Hematopoietic multipotent progenitor cell (in vitro differentiated cells): ENCODE data around the gene AHI1. TPM values are rescaled to one million over a fixed set of nuclear protein-coding genes. Genes with fewer than 3 reads are reported as not detected.
"Not testable (repeated sequence)": the region's sequence is repeated elsewhere in the genome, so short reads cannot be mapped to it uniquely, and the experiment has no call there.

ENCODE experiments used
- DNase-seq, 3 donors: peaks; one replicate each; pipeline ENCODE4 v3.0.0-alpha.2; 2011 to 2015; ENCODE audit warnings: low read depth in 2 of 3, low spot score in 2 of 3
- total RNA-seq: library from RNA; depleted of rRNA; stranded (reverse); fragments of >200 nt; gene quantifications from one replicate; pipeline ENCODE4 v1.2.3, GENCODE V29; 2012

The AHI1 gene
- total RNA-seq, 1 donor, result 7.5 TPM

DNA sequence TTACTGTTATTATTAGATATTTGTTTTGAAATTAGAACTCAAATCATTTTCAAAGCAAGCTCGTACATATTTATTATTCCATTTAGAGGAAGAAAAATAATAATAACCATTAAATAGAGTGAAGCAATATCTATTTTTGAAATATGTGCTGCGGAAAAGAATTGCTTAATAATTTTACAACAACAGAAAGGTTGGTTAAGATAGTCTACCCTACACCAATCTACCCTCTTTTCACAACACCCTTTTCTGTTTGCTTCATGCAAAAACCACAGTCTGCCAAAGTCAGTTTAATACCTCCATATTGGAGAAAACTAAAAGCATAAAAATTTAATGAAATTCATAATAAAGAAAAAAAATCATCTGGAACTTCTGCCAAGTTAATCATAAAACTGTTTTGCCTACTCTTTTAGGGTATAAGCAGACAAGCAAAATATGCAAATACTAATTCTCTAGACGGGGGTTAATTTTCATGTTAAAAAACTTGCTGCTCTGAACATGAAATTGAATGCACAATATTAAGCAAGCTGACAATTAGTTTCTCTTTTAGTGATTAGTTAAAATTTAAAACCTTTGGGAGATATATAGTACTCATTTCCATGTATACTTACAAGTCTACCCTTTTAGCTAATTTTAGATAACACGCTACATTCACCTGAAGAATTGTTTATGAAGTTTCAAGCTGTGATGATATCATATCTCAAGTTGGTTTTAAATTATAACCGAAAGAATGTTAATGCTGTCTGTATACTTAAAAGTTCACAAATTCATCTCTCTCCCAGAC lies 100.2 kb downstream of the AHI1 start:
- DNase-seq, result no peak

DNA sequence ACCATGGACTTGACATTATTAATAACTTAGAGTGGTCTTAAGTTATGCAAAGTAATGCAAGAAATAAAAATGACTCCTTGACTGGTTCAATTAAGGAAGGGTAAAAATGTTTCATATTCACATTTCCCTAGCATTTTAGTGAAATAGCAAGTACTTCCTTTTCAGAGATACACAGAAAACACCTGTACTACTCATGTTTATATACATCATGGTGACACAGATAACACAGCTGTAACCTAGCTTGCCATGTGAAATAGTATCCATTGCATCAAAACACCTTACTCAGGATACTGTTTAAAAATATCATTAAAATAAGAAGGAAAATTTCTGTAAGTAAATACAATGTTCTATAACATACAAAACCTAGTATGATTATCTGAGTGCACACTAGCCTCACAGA lies 102.4 kb downstream of the AHI1 start:
- DNase-seq, result no peak

DNA sequence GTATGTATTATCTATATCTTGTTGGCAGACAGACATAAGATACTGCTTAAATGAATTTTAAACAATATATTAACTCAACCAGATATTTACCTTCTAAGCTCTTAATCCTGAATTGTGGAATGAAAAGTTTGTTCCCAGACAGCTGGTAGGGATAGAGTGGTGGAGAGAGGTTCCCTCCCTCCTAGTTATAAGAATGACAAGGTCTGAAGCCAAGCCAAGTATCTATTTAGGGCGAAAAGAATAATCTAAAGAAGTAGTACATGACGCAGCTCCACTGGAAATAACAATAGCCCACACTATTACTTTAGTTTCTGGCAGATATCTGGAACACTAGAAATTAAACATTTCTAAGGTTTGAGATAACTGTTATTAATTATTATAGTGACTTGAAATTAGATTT lies 104.3 kb downstream of the AHI1 start:
- no peak for DNase-seq

DNA sequence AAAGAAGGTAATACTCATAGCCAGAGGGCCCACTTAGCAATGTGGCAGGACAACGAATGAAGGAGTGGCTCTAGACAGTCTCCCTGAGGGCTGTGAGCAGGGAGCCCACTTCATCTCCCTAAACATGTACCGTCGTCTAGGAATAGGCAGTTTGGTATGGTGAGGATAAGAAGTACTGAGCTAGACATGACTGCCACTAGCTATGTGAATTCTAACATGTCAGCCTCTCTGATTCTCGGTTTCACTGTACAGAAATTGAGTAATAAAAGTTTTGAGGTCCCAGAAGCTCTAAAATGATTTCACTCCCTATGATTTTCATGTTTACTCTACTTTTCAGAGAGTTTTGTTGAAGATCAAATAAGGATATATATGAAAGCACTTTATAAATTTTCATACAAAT lies 107.1 kb downstream of the AHI1 start:
- DNase-seq, result no peak

DNA sequence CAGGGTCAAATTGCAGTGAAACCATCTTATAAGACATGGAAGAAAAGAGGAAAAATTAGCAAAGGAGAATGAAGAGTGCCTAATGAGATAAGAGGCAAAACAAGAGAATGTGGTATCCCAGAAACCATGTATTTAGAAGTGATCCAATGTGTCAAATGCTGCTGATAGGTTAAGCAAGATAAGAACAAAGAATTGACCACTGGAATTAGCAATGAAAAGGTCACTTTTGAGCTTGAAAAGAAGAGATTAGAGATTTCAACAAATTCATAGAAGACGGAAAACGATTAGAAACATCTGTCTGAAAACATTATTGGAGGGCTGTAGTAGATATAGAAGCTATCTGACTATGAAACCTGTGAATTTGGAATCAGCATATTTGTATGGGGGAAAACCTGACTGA lies 112.2 kb downstream of the AHI1 start:
- DNase-seq, result no peak

DNA sequence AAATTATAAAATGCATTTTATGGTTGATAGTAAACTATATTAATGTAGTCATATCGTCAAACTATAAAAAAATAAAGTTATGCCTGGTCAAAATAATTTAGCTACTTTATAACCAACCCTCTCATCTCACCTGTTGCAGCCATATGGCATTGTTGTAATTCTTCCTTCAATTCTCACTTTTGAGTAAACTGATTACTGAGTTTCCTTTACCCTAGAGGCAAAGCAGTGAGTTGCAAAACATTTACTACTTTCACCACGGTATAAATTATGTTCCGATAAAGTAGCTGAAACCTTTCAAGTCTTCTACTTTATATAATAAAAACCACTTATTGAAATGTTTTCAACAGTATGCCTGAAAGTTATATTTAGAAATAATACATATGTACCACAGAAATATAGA lies 113.8 kb downstream of the AHI1 start:
- no peak for DNase-seq

DNA sequence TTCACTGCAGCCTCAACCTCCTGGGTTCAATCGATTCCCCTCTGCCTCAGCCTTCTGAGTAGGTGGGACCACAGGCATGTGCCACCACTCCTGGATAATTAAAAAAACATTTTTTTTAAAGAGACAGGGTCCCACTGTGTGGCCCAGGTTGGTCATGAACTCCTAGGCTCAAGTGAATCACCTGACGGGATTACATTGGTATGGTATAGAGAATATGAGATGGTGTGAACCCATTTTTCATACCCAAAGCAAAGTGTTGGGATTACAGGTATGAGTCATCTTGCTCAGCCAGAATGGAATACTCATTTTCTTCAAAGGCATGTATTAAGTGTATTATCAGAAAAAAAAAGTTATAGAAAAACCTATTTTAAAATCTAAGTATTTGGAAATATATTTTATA lies 114.2 kb downstream of the AHI1 start:
- no peak for DNase-seq

DNA sequence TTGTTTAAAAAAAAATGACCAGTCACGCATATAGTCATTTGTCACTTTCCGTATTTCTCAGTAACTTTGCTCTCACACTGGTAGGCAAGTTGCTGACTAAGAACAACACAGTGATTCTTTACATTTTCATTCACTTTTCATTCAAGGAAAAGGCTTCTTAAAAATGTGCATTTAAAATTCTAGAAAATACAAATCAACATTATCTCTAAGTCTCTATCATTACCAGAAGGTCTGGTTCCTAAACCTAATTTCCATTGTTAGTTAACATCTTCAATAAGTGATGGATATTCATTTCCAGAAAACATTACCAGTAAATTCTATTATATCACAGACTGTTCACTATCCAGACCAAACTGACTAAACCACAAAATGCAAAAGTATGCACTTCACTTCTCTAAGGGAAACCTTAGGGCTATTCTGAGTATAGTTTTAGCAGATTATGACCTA lies 115.3 kb downstream of the AHI1 start:
- no peak for DNase-seq

DNA sequence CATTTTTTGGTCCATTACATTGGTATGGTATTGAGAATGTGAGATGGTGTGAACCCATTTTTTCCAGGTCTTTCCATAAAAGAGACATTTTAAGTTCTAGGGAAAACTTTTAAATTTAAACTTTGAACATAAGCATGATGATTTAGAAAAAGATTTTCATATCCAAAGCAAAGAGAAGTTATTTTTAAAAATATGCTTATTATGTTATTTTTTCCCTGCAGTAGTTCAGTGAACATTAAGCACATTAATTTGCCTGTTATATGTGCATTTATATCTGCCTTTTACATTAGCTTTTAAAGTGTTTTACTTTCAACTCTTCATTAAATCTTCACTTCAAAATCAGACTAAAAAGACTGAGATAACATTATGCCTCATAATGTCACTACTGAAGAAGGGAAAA lies 116.7 kb downstream of the AHI1 start:
- no peak for DNase-seq

DNA sequence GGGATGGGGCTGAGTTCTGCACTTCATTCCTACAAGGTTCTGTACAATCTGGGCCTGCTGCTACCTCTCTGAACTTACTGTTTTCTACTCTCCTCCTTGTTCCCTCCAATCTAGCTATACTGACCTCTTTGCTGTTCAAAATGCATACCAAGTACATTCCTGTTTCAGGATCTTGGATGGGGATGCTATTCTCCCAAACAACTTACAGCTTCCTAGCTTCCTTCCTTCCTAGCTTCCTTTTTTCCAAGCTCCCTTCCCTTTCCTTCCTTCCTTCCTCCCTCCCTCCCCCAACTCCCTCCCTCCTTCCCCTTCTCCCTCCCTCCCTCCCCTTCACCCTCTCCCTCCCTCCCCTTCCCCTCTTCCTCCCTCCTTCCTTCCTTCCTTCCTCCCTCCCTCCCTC lies 117.9 kb downstream of the AHI1 start:
- no peak for DNase-seq

DNA sequence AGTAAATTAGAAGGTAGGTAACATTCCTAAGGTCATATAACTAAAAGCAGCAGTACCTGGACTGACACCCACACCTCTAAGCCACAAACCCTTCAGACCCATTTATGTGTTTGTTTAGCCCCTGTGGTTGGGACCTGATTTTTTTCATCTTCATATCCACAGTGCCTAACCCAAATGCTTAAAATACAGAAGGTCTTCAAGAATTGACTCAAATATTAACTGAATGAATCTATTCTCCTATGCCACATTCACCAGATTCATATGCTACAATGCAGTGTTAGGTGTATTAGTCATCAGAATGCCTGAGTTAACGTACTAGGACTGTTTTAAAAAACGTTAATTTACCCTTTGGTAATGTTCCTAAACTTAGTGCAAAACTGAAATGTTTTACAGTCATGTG lies 124.8 kb downstream of the AHI1 start:
- DNase-seq, result no peak

DNA sequence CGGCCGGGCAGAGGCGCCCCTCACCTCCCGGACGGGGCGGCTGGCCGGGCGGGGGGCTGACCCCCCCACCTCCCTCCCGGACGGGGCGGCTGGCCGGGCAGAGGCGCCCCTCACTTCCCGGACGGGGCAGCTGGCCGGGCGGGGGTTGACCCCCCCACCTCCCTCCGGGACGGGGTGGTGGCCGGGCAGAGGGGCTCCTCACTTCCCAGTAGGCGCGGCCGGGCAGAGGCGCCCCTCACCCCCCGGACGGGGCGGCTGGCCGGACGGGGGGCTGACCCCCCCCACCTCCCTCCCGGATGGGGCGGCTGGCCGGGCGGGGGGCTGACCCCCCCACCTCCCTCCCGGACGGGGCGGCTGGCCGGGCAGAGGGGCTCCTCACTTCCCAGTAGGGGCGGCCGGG lies 133.9 kb downstream of the AHI1 start:
- DNase-seq, result not testable (repeated sequence)

DNA sequence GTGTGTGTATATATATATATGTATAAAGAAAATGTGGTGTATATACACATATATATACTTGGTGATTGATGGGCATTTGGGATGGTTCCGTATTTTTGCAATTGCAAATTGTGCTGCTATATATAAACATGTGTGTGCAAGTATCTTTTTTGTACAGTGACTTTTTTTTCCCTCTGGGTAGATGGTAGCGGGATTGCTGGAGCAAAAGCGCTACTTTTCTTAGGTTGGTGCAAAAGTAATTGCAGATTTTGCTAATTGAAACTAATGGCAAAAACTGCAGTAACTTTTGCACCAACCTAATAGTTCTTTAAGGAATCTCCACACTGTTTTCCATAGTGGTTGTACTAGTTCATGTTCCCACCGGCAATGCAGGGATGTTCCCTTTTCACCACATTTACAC lies 135.4 kb downstream of the AHI1 start:
- DNase-seq, result no peak

DNA sequence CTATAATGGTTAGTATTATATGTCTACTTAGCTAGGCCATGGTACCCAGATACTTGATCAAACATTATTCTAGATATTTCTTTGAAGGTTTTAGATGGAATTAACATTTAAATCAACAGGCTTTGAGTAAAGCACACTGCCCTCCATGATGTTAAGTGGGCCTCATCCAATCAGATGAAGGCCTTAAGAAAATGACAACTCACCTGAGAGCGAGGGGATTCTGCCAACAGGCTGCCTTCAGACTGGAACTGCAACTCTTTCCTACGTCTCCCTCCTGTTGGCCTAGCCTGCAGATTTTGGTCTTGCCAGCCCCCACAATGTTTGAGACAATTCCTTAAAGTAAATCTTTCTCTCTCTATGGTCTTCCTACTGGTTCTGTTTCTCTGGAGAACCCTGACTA lies 137.3 kb downstream of the AHI1 start:
- DNase-seq, result no peak

DNA sequence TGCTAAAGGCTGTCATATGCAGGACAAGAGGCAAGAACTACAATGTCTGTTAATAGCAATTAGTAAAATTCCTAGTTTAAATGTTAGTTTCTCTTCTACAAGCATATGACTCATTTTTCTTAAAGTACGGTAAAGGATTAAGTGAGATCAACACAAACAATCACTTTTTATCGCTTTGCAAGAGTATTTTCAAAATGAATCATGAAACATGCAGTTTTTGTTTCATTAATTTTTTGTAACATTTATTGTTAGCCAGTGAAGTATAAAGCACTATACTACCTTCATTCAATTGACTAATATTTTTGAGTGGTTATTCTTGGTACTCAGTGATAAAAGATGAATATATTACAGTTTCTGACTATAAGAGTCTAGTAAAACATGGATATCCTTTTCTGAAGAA lies 138.6 kb downstream of the AHI1 start:
- DNase-seq, result no peak

DNA sequence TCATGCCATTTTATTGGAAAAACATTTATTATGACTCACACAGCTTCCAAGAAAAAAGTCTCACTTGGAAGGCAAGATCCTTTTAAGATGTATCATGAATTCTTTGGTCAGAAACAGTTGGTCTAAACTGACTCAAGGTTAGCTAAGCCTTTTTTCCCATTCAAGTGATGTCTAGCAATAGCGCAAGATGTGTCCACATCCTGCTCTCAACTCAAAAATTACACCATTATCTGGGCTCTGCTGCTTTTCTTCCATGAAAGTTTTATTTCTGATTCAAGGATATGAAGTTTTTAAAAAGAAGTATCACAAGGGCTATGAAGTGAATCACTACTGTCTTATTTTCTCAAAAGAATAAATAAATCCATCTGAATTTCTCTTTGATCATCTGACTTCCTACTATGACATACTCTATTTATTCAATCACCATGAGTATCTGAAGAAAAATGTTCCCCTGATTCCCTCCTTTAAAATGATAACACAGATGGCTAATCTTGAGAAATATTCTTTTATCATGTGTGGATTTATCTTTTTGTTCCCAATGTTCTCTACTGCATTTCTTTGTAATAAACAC lies 139.2 kb downstream of the AHI1 start:
- no peak for DNase-seq

DNA sequence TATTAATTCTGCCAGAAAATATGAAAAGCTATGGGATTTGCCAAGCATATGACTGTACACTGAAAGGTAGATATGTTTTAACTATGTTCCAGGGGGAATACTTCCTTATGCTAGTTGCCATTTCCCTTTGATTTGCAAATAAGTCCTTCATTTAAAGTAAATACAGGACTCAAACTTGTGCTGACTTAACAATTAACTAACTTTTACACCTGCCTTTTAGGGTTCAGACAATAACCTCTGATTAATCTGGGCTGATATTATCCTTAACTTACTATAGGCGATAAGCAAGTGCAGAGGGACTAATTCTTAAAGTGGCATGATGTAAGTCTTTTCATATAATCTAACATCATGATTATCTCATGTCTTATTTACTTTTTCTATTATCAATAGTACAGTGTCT lies 143.1 kb downstream of the AHI1 start:
- DNase-seq, result no peak

DNA sequence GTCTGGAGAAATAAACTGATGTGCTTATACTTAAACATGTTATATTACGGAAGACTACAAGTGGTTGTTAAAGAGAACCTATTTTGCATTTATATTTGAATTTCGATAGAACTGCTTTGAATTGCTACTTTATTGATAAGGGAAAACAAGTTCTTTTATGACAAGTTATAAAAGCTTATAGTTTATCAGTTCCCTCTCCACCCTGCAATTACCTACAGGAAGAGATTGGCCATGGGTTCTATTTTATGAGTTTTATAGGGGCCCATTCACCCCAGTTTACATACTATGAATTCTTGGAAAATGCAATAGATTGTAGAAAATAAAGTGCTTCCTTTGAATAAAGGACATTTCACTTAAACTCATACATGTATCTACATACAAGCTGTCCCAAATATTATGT lies 144.4 kb downstream of the AHI1 start:
- no peak for DNase-seq

DNA sequence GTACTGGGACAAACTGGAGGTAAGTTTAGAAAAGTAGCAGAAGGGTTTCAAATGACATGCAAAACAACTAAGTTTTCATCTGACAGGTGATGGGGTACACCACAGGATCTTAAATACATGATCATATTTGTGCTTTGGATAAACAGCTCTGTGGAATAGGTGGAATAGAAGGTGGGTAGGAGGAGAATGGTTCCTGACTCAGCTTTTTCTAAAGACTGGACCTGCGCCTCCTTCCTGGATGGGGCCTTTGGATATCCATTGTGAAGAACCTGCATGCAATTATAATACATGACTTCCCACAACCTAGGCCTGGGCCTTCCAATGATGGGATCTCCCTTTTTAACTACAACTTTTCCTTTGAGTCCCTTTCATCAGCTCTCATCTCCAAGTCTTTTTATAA lies 145.9 kb downstream of the AHI1 start:
- DNase-seq, result no peak

DNA sequence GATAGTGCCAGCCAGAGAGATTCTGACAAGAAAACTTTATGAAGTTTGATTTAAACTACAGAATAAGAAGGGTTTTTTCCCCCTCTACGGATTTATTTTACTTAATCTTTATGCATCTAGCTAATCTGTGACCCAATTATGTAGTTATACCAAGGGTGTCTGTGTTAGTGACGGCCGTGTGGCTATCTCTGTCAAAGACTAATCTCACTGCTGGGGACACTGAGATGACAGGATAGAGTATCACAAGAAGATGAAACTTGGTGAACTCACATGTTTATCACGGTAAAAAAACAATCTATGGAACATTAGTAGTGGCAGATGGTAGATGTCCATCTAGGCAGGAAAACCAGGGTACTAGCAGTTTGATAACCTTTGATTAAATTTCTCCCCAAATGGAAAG lies 149.7 kb downstream of the AHI1 start:
- no peak for DNase-seq

DNA sequence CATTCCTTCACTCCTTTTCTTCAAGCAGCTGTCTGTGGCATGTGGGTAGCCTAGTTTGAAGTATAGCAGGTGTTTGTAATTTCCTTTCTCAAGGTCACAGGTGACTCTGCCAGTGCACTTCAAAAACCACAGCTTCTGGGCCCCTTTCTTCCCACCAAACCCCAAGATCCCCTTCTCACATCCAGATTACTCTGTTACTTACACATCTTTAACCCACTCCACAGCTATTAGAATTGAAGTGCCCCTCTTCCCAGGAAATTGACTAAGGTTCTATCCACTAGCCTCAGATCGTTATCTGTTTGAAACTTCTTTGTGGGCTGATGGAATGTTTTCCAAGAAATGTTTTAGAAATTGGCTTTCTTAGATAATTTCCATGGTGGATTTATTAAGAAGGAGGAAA lies 150.8 kb downstream of the AHI1 start:
- DNase-seq, result peak in 1 of 3 donors; percentile 23

DNA sequence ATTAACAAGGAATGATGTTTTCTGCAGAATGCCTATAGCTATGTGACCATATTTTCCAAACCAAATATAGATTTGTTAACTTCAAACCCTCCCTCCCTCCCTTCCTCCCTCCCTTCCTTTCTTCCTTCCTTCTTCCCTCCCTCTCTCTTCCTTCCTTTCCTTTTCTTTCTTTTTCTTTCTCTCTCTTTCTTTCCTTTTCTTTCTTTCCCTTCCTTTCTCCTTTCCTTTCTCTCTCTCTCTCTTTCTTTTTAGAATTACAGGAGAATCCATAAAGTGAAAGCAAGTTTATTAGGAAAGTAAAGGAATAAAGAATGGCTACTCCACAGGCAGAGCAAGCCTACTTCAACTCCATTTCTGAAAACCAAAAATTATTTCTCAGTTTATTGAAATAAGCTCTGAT lies 153.0 kb downstream of the AHI1 start:
- DNase-seq, result no peak

DNA sequence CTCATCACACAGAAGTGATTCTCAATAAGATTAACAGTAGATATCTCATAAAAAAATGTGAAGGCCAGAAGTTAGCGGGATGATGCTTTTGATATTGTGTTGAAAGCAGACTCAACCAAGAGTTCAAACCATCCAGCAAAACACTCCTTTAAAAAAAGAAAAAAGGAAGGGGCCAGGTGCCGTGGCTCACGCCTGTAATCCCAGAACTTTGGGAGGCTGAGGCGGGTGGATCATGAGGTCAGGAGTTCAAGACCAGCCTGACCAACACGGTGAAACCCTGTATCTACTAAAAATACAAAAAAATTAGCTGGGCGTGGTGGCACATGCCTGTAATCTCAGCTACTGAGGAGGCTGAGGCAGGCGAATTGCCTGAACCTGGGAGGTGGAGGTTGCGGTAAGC lies 157.6 kb downstream of the AHI1 start:
- DNase-seq, result not testable (repeated sequence)
